ENCODE data around the gene TGFB1. TPM values are rescaled to one million over a fixed set of nuclear protein-coding genes. Genes with fewer than 3 reads are reported as not detected.

The TGFB1 gene
- polyA plus RNA-seq, 1 donor (not counting 4 experiments of a cell fraction or from before 2014, with no cell fraction given), result 5.8 TPM

DNA sequence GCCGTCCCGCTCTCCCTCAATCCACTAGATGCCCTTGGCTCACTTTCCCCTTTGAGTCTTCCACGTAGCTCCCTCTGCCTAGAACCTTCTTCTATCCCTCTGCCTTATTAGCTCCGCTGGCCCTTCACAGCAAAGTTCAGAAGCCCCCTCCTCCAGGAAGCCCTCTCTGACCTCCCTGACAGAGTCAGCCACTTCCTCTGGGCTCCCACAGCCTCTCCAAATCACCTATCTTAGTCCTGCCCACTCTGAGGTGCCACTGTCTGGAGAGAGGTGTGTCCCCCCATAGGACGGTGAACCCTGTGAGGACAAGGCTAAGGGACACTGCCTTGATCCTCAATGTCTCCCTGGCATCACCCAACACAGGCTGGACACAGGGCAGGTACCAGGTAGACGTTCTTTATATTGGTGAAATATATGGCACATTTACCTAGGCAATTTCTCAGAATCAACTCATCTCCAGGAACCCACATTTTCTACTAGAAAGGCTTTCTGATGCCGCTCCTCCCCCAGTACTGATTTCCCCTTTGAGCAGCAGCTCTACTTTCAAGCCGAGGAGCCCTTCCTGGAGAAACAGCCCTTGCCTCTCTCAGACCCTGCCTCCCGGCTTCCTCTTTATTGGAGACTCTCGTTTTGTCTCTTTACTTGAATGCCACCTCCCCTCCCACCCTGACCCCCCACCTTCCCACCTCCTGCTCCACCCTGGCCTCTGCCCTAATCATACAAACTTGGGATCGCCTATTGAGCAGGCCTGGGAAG lies 3.4 kb upstream of the TGFB1 start:
- Histone ChIP-seq H3K27me3 (ENCODE audit: control insufficient read depth, extremely low read depth, insufficient read depth, low read length) (no peaks in the 10 kb centered on the region), H2AFZ (ENCODE audit: control insufficient read depth, low read length) (no peak overlapping the region), H3K36me3 (ENCODE audit: control insufficient read depth in 2 of 2, extremely low read depth in 1 of 2, insufficient read depth in 2 of 2, low read length in 2 of 2) (no peaks in the 10 kb centered on the region), H3K9me3 (ENCODE audit: control insufficient read depth, low read depth, low read length) (no peaks in the 10 kb centered on the region), H3K79me2 (ENCODE audit: control insufficient read depth, insufficient read depth, low read length) (peaks cover 10% of the 10 kb centered on the region), H3K27ac (ENCODE audit: control insufficient read depth, insufficient read depth, low read length) (no peak overlapping the region), H3K4me1 (ENCODE audit: control insufficient read depth, extremely low read depth, insufficient read depth, low read length) (no peaks in the 10 kb centered on the region), H4K20me1 (ENCODE audit: control insufficient read depth, extremely low read depth, insufficient read depth, low read length) (no peaks in the 10 kb centered on the region), H3K4me2 (ENCODE audit: control insufficient read depth, extremely low read depth, insufficient read depth, low read depth, low read length) (no peak overlapping the region), H3K9ac (ENCODE audit: control insufficient read depth, extremely low read depth, insufficient read depth, low read length) (no peak overlapping the region), H3K9me1 (ENCODE audit: control insufficient read depth, extremely low read depth, insufficient read depth, low read length) (no peaks in the 10 kb centered on the region), H3K4me3 (ENCODE audit: control insufficient read depth in 2 of 3, extremely low read depth in 1 of 3, insufficient read depth in 2 of 3, low read depth in 1 of 3, low read length in 3 of 3) (no peak overlapping the region)
- dilution Hi-C loops (cut with MboI; ENCODE audit: extremely low pct_ligation_motif_present, low sequenced_read_pairs), result no loop called here
- no peak for FAIRE-seq
- TF ChIP-seq, protein P1, sequence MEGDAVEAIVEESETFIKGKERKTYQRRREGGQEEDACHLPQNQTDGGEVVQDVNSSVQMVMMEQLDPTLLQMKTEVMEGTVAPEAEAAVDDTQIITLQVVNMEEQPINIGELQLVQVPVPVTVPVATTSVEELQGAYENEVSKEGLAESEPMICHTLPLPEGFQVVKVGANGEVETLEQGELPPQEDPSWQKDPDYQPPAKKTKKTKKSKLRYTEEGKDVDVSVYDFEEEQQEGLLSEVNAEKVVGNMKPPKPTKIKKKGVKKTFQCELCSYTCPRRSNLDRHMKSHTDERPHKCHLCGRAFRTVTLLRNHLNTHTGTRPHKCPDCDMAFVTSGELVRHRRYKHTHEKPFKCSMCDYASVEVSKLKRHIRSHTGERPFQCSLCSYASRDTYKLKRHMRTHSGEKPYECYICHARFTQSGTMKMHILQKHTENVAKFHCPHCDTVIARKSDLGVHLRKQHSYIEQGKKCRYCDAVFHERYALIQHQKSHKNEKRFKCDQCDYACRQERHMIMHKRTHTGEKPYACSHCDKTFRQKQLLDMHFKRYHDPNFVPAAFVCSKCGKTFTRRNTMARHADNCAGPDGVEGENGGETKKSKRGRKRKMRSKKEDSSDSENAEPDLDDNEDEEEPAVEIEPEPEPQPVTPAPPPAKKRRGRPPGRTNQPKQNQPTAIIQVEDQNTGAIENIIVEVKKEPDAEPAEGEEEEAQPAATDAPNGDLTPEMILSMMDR (optimal IDR thresholded peaks at IDR 0.05 in 1 of 3, IDR thresholded peaks at IDR 0.05 in 1 of 3, conservative IDR thresholded peaks at IDR 0.05 in 1 of 3; ENCODE audit: extremely low read depth in 1 of 3, insufficient read depth in 2 of 3, low read length in 3 of 3), result no peak
- TF ChIP-seq EZH2 (IDR thresholded peaks at IDR 0.05; ENCODE audit: low read length), result no peak
- DNase-seq (ENCODE audit: low read depth, low spot score), result no peak

DNA sequence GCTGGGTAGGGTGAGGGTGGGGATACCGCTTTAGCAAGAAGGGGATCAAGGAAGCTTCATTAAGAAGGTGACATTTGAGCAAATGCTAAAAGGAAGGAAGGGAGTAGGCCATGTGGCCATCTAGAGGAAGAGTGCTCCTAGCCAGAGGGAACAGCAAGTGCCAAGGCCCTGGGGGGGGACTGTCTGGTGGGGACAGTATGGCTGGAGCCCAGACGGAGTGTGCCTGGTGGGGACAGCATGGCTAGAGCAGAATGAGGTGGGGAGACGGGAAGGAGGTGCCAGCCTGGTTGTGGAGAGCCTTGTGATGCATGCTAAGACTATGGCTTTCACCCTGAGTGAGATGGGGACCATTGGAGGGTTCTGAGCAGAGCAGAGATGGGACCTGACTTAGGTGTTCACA lies 2.1 kb upstream of the TGFB1 start:
- dilution Hi-C loops (cut with MboI; ENCODE audit: extremely low pct_ligation_motif_present, low sequenced_read_pairs), result no loop called here
- H3K4me1 ChIP-seq (ENCODE audit: control insufficient read depth, extremely low read depth, insufficient read depth, low read length), result peaks cover 3% of the 10 kb centered on the region
- no peak overlapping the region for H2AFZ ChIP-seq (ENCODE audit: control insufficient read depth, low read length)
- H3K36me3 ChIP-seq (ENCODE audit: control insufficient read depth in 2 of 2, extremely low read depth in 1 of 2, insufficient read depth in 2 of 2, low read length in 2 of 2), result no peaks in the 10 kb centered on the region
- peaks cover 22% of the 10 kb centered on the region for H3K79me2 ChIP-seq (ENCODE audit: control insufficient read depth, insufficient read depth, low read length)
- H3K27ac ChIP-seq (ENCODE audit: control insufficient read depth, insufficient read depth, low read length), result no peak overlapping the region
- H3K9me3 ChIP-seq (ENCODE audit: control insufficient read depth, low read depth, low read length), result no peaks in the 10 kb centered on the region
- no peaks in the 10 kb centered on the region for H3K27me3 ChIP-seq (ENCODE audit: control insufficient read depth, extremely low read depth, insufficient read depth, low read length)
- peaks cover 2% of the 10 kb centered on the region for H4K20me1 ChIP-seq (ENCODE audit: control insufficient read depth, extremely low read depth, insufficient read depth, low read length)
- no peaks in the 10 kb centered on the region for H3K9me1 ChIP-seq (ENCODE audit: control insufficient read depth, extremely low read depth, insufficient read depth, low read length)
- DNase-seq (ENCODE audit: low read depth, low spot score) (no peak), FAIRE-seq (no peak)
- no peak for TF ChIP-seq EZH2 (IDR thresholded peaks at IDR 0.05; ENCODE audit: low read length)
- TF ChIP-seq, protein P1 (optimal IDR thresholded peaks at IDR 0.05 in 1 of 3, IDR thresholded peaks at IDR 0.05 in 1 of 3, conservative IDR thresholded peaks at IDR 0.05 in 1 of 3; ENCODE audit: extremely low read depth in 1 of 3, insufficient read depth in 2 of 3, low read length in 3 of 3), result no peak
- H3K4me2 ChIP-seq (ENCODE audit: control insufficient read depth, extremely low read depth, insufficient read depth, low read depth, low read length), result no peak overlapping the region
- no peak overlapping the region for H3K9ac ChIP-seq (ENCODE audit: control insufficient read depth, extremely low read depth, insufficient read depth, low read length)
- no peak overlapping the region for H3K4me3 ChIP-seq (ENCODE audit: control insufficient read depth in 2 of 3, extremely low read depth in 1 of 3, insufficient read depth in 2 of 3, low read depth in 1 of 3, low read length in 3 of 3)
